Body of pancreas (tissue), 4 donors: ENCODE measurements around the gene RAP1GAP2.

Experiments
- POLR2A ChIP-seq, 3 donors: fragments of 450-650 bp; IDR thresholded peaks; one replicate each; pipeline ENCODE4 v1.6.1; 2016; ENCODE audit warnings: antibody characterized with exemption in 3 of 3, mild to moderate bottlenecking in 2 of 3
- TF ChIP-seq, protein P1 (sequence below), 7 experiments: fragments of 450-650 bp in 4 of 7; fragments of 200-600 bp in 3 of 7; sonication (generic) in 3 of 7; IDR thresholded peaks; one replicate each; pipeline ENCODE4 v1.5.1; 2016 to 2019; ENCODE audit warnings: antibody characterized with exemption in 7 of 7

DNA sequence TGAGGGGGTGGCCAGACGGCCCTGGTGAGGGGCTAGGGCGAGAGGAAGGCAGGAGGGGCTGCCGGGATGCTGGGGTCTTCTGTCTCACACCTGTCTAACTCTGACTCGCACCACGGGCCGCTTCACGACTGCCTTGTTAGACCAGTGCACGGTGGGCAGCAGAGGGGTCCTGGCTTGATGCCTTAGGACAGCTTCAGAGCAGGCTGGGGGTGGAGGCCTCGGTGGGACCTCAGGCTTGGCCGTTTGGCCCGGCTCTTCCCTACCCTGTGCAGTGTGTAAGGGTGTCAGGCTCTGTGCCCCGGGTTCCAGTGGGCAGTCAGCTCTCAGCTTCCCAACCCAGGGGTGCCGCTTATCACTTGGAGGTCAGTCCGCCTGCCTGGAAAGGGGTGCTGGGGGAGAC is 166.5 kb downstream of the RAP1GAP2 start:
- TF ChIP-seq, protein P1, sequence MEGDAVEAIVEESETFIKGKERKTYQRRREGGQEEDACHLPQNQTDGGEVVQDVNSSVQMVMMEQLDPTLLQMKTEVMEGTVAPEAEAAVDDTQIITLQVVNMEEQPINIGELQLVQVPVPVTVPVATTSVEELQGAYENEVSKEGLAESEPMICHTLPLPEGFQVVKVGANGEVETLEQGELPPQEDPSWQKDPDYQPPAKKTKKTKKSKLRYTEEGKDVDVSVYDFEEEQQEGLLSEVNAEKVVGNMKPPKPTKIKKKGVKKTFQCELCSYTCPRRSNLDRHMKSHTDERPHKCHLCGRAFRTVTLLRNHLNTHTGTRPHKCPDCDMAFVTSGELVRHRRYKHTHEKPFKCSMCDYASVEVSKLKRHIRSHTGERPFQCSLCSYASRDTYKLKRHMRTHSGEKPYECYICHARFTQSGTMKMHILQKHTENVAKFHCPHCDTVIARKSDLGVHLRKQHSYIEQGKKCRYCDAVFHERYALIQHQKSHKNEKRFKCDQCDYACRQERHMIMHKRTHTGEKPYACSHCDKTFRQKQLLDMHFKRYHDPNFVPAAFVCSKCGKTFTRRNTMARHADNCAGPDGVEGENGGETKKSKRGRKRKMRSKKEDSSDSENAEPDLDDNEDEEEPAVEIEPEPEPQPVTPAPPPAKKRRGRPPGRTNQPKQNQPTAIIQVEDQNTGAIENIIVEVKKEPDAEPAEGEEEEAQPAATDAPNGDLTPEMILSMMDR (IDR thresholded peaks at IDR 0.05), result no peak
- TF ChIP-seq POLR2A (IDR thresholded peaks at IDR 0.05), result no peak
